Ovary (tissue), 3 donors: ENCODE data around the gene BICRA.

Experiments
- POLR2A ChIP-seq: fragments of 450-650 bp; IDR thresholded peaks from one replicate; pipeline ENCODE4 v1.6.1; 2017; ENCODE audit warnings: antibody characterized with exemption, mild to moderate bottlenecking, moderate library complexity
- TF ChIP-seq, protein P1 (sequence below), 3 donors: fragments of 450-650 bp in 2 of 3; fragments of 200-600 bp in 1 of 3; IDR thresholded peaks; one replicate each; pipeline versions ENCODE4 v1.5.1 to v1.8.0; 2016 to 2022; ENCODE audit warnings: antibody characterized with exemption in 3 of 3, mild to moderate bottlenecking in 1 of 3
- donor health status: DM: no; HTN: no; CAD: no.

DNA sequence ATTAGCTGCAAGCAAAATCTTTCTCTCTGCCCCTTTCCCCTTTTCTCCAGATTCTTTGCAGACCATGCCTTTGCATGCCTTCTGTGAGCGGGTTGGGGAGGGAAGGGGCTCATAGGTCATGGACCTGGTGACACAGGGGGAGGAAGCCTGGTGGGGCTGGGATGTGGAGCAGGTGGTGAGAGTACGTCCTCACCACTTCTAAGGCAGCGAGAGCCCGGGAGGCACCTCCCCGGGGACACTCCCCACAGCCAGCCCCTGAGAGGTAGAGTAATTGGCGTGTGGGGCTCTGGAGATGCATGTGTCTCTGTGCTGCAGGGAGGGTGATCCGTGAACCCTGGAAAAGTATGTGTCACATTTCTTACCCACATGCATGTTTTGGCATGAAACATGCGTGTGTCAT lies 61.8 kb downstream of the BICRA start:
- TF ChIP-seq, protein P1, sequence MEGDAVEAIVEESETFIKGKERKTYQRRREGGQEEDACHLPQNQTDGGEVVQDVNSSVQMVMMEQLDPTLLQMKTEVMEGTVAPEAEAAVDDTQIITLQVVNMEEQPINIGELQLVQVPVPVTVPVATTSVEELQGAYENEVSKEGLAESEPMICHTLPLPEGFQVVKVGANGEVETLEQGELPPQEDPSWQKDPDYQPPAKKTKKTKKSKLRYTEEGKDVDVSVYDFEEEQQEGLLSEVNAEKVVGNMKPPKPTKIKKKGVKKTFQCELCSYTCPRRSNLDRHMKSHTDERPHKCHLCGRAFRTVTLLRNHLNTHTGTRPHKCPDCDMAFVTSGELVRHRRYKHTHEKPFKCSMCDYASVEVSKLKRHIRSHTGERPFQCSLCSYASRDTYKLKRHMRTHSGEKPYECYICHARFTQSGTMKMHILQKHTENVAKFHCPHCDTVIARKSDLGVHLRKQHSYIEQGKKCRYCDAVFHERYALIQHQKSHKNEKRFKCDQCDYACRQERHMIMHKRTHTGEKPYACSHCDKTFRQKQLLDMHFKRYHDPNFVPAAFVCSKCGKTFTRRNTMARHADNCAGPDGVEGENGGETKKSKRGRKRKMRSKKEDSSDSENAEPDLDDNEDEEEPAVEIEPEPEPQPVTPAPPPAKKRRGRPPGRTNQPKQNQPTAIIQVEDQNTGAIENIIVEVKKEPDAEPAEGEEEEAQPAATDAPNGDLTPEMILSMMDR (IDR thresholded peaks at IDR 0.05) = no peak
- TF ChIP-seq POLR2A = no peak
